K562 (cell line): Measurements from ENCODE around the gene COPS4. TPM values are rescaled to one million over a fixed set of nuclear protein-coding genes. Genes with fewer than 3 reads are reported as not detected.

Experiments
- ATAC-seq: fragments of 200-7000 bp; cut with Tn5 transposase; 3 replicates; pipeline ENCODE4 v1.9.1; 2020; ENCODE audit warnings: moderate library complexity
- BruUV-seq: library from RNA; stranded (reverse); fragments of 400-500 nt; replicated peaks from 2 replicates; lab custom pipeline; 2021; lab: Mats Ljungman, UMichigan
- CTCF ChIA-PET: fragments of 300-600 bp; formaldehyde crosslinking; extraction: SDS; loops from one replicate; lab custom pipeline; 2021; ENCODE audit warnings: low intra/inter-chr PET ratio; lab: Yijun Ruan, JAX
- POLR2A ChIA-PET: fragments of 300-600, 350-650 bp; sonication (Branson Sonifier 250); formaldehyde crosslinking; extraction: SDS; loops from one replicate; lab custom pipeline; 2021; ENCODE audit warnings: antibody characterized with exemption, inconsistent platforms; lab: Yijun Ruan, JAX
- DNase-seq, 4 experiments: peaks; one replicate each; pipeline versions ENCODE4 v3.0.0 to v3.0.0-alpha.2; 2011 to 2018; ENCODE audit warnings: low spot score in 3 of 4, mixed read lengths in 3 of 4; ENCODE audit errors: extremely low read depth in 1 of 4
- FAIRE-seq: peaks from 2 replicates; lab custom pipeline; 2011; peaks lifted over from hg19 to GRCh38; lab: Jason Lieb, UNC
- H2AFZ ChIP-seq: 2 replicates; pipeline ENCODE4 v1.6.0; 2011; ENCODE audit warnings: low read depth, low read length, control low read depth, inconsistent platforms
- H3K27ac ChIP-seq: fragments of 200-600 bp; 3 replicates; pipeline ENCODE4 v1.8.0; 2011; ENCODE audit warnings: low read depth, mild to moderate bottlenecking, control low read depth, inconsistent platforms, low read length, moderate library complexity, mixed read lengths; ENCODE audit errors: extremely low read depth
- H3K27me3 ChIP-seq, 2 experiments: fragments of 300-600 bp in 1 of 2; 2 replicates in 1 of 2; 3 replicates in 1 of 2; pipeline versions ENCODE4 v1.6.0 to v1.8.0; 2011; ENCODE audit warnings: inconsistent platforms in 2 of 2, low read length in 2 of 2, mild to moderate bottlenecking in 1 of 2, mixed read lengths in 1 of 2, moderate library complexity in 1 of 2; ENCODE audit not compliant: control insufficient read depth in 2 of 2, insufficient read depth in 2 of 2
- H3K36me3 ChIP-seq: fragments of 300-600 bp; 3 replicates; pipeline ENCODE4 v1.8.0; 2011; ENCODE audit warnings: mild to moderate bottlenecking, low read length, inconsistent platforms; ENCODE audit not compliant: control insufficient read depth, insufficient read depth
- H3K4me1 ChIP-seq, 2 experiments: fragments of 200-600 bp in 1 of 2; replicated peaks in 1 of 2; 2 replicates in 1 of 2; 3 replicates in 1 of 2; pipeline versions ENCODE4 v1.5.1 to v1.8.0; 2011; ENCODE audit warnings: inconsistent platforms in 2 of 2, low read length in 2 of 2, mild to moderate bottlenecking in 1 of 2, mixed read lengths in 1 of 2, moderate library complexity in 1 of 2; ENCODE audit not compliant: control insufficient read depth in 2 of 2, insufficient read depth in 2 of 2
- H3K4me2 ChIP-seq: 2 replicates; pipeline ENCODE4 v1.6.1; 2011; ENCODE audit warnings: low read length, control low read depth, inconsistent platforms, mixed read lengths; ENCODE audit not compliant: insufficient read depth
- H3K4me3 ChIP-seq: fragments of 200-600 bp; sonication (generic), shearing (Covaris generic); 2 replicates; pipeline ENCODE4 v1.5.1; 2016; ENCODE audit warnings: control low read depth, inconsistent platforms
- H3K79me2 ChIP-seq: fragments of 200-600 bp; 3 replicates; pipeline ENCODE4 v1.8.0; 2011; ENCODE audit warnings: low read length, inconsistent platforms; ENCODE audit not compliant: control insufficient read depth, insufficient read depth
- H3K9ac ChIP-seq, 2 experiments: 2 replicates each; pipeline versions ENCODE4 v1.6.0 to v1.6.1; 2011; ENCODE audit warnings: low read depth in 2 of 2, low read length in 2 of 2, control low read depth in 1 of 2, inconsistent platforms in 1 of 2, mild to moderate bottlenecking in 1 of 2, mixed read lengths in 1 of 2; ENCODE audit not compliant: insufficient read depth in 1 of 2
- H3K9me1 ChIP-seq: one replicate; pipeline ENCODE4 v1.6.0; 2011; ENCODE audit warnings: inconsistent platforms, mild to moderate bottlenecking, low read length, moderate library complexity; ENCODE audit not compliant: control insufficient read depth, insufficient read depth
- H3K9me3 ChIP-seq: replicated peaks from 2 replicates; pipeline ENCODE4 v1.5.1; 2011; ENCODE audit warnings: low read depth, low read length, inconsistent platforms; ENCODE audit not compliant: control insufficient read depth, insufficient read depth
- H4K20me1 ChIP-seq: replicated peaks from 2 replicates; pipeline ENCODE4 v1.6.1; 2011; ENCODE audit warnings: low read length, inconsistent platforms, mixed read lengths; ENCODE audit not compliant: control insufficient read depth, insufficient read depth
- SAP30 ChIP-seq: fragments of 200-600 bp; sonication (generic); IDR thresholded peaks from 2 replicates; pipeline ENCODE4 v1.6.1; 2012; ENCODE audit warnings: borderline replicate concordance, low read depth, mild to moderate bottlenecking, moderate library complexity, low read length, control low read depth, inconsistent platforms; ENCODE audit not compliant: insufficient read depth, poor library complexity, severe bottlenecking
- YBX1 ChIP-seq: fragments of 450-650 bp; IDR thresholded peaks from 2 replicates; pipeline ENCODE4 v1.7.1; 2016; ENCODE audit warnings: mild to moderate bottlenecking
- ZNF217 ChIP-seq: sonication (generic); formaldehyde crosslinking; IDR thresholded peaks from 2 replicates; pipeline ENCODE4 v1.8.0; 2022; ENCODE audit warnings: mild to moderate bottlenecking, missing genetic modification reagents
- ZNF274 ChIP-seq: IDR thresholded peaks from 2 replicates; pipeline ENCODE4 v1.6.1; 2011; ENCODE audit warnings: low read depth, mild to moderate bottlenecking, low read length, moderate library complexity, borderline replicate concordance
- ZNF354B ChIP-seq: fragments of 250-450 bp; sonication (Bioruptor Pico); IDR thresholded peaks from 2 replicates; pipeline ENCODE4 v1.4.0; 2020
- ZNF589 ChIP-seq: fragments of 200-800 bp; sonication (Bioruptor generic); IDR thresholded peaks from 2 replicates; pipeline ENCODE4 v1.6.1; 2016; ENCODE audit warnings: low read depth, missing genetic modification characterization, missing compliant biosample characterization
- ZNF778 ChIP-seq: fragments of 450-650 bp; formaldehyde crosslinking; IDR thresholded peaks from 2 replicates; pipeline ENCODE4 v1.4.0; 2020; ENCODE audit warnings: mild to moderate bottlenecking, moderate library complexity
- WGBS: fragments of 100-300 bp; shearing (Covaris generic); methylation state at CpG from one replicate; pipeline ENCODE4 v1.1.6; 2016; ENCODE audit warnings: low coverage, mixed read lengths; ENCODE audit not compliant: insufficient coverage; ENCODE audit errors: missing lambda C conversion rate; 5-methylcytosine and 5-hydroxymethylcytosine counted together
- in situ Hi-C: fragments of 300-500 bp; cut with MboI; formaldehyde crosslinking; loops from 4 replicates; pipeline ENCODE4 v1.15.0; 2018; ENCODE audit warnings: inconsistent platforms, mixed read lengths
- intact Hi-C: fragments of 100-400 bp; cut with micrococcal nuclease; formaldehyde crosslinking; loops from 2 replicates; pipeline ENCODE4 v1.14.2; 2022
- polyA plus RNA-seq, 8 experiments: library from polyadenylated mRNA; depleted of rRNA in 4 of 8; stranded (reverse) in 5 of 8; unstranded in 3 of 8; fragments of >200 nt; fragmentation: Nextera tagmentation in 2 of 8; fragmentation: Illumina TruSeq in 1 of 8; extraction: Ambion mirVana in 2 of 8; extraction: Trizol in 1 of 8; gene quantifications; 2 replicates each; pipeline versions ENCODE4 v1.2.1 to v1.2.3, GENCODE V29; 2011 to 2014; ENCODE audit warnings: inconsistent platforms in 1 of 8, missing spikeins in 1 of 8
- total RNA-seq, 7 experiments: library from RNA; depleted of rRNA in 6 of 7; stranded (reverse); fragments of >200 nt in 6 of 7; fragmentation: Illumina TruSeq in 2 of 7; extraction: Trizol in 2 of 7; gene quantifications; 2 replicates each; pipeline versions ENCODE4 v1.2.1 to v1.2.3, GENCODE V29; 2011 to 2021; ENCODE audit warnings: low replicate concordance in 1 of 7
- TF ChIP-seq, protein P1 (sequence below): fragments of 450-650 bp; IDR thresholded peaks from 2 replicates; pipeline ENCODE4 v1.6.1; 2017; ENCODE audit warnings: mild to moderate bottlenecking, moderate library complexity

The COPS4 gene
- total and polyA plus RNA-seq, 9 of the 15 experiments (the other 6 are each of a cell fraction or from before 2014, with no cell fraction given): 44.7 to 180 (median 70.9) TPM

DNA sequence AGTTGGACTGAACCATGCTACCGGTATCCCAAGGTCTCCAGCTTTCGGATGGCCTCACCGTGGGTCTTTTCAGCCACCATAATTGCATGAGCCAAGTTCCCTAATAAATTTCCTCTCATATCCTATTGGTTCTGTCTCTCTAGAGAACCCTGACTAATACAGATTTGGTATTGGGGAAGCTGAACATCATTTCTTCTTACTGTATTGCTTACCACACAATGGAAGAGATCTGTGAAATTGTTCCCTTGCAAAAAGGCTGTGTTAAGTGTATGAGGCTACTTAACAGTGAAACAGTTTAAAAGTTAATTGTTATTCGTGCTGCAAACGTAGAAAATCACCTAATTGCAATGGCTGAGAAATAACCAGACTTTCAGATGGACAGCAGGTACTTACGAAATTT is 45.6 kb downstream of the COPS4 start:
- no peak for FAIRE-seq
- intact Hi-C loops: no loop called here
- no peak overlapping the region for H3K4me2 ChIP-seq
- no peaks in the 10 kb centered on the region for H3K79me2 ChIP-seq
- no peak overlapping the region for H3K9ac ChIP-seq
- 34% methylated on average over 6 of the region's 6 CpGs for WGBS
- no TSS peak for BruUV-seq
- peaks cover 6% of the 10 kb centered on the region for H3K36me3 ChIP-seq
- no peak overlapping the region for H2AFZ ChIP-seq
- ATAC-seq: no peak
- CTCF ChIA-PET: no interaction called here
- POLR2A ChIA-PET: no interaction called here
- H3K4me3 ChIP-seq: no peak overlapping the region
- TF ChIP-seq, protein P1, sequence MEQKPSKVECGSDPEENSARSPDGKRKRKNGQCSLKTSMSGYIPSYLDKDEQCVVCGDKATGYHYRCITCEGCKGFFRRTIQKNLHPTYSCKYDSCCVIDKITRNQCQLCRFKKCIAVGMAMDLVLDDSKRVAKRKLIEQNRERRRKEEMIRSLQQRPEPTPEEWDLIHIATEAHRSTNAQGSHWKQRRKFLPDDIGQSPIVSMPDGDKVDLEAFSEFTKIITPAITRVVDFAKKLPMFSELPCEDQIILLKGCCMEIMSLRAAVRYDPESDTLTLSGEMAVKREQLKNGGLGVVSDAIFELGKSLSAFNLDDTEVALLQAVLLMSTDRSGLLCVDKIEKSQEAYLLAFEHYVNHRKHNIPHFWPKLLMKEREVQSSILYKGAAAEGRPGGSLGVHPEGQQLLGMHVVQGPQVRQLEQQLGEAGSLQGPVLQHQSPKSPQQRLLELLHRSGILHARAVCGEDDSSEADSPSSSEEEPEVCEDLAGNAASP: no peak
- TF ChIP-seq ZNF778 (CRISPR knock-in tag) (no peak), YBX1 (no peak), SAP30 (no peak), ZNF354B (no peak), ZNF274 (no peak), ZNF589 (CRISPR knock-in tag) (no peak), ZNF217 (no peak)
- TF ChIP-seq, all 486 proteins: peak for 0
- in situ Hi-C loops: no loop called here
- Histone ChIP-seq H4K20me1 (no peaks in the 10 kb centered on the region), H3K27ac (no peak overlapping the region), H3K9me1 (no peaks in the 10 kb centered on the region), H3K9me3 (no peaks in the 10 kb centered on the region; the same call in 1 of the 2 replicates), H3K4me1 (no peaks in the 10 kb centered on the region; a peak in 1 of 5 replicates), H3K27me3 (no peaks in the 10 kb centered on the region)
- no peak for DNase-seq
